ENCODE results near the gene BRD2. TPM values are rescaled to one million over a fixed set of nuclear protein-coding genes. Genes with fewer than 3 reads are reported as not detected.
A peak's percentile ranks its signal among the peaks of the same experiment; 100 is the strongest.

BRD2 gene
- total RNA-seq, 1 donor from 2014 or later: 140 TPM

DNA sequence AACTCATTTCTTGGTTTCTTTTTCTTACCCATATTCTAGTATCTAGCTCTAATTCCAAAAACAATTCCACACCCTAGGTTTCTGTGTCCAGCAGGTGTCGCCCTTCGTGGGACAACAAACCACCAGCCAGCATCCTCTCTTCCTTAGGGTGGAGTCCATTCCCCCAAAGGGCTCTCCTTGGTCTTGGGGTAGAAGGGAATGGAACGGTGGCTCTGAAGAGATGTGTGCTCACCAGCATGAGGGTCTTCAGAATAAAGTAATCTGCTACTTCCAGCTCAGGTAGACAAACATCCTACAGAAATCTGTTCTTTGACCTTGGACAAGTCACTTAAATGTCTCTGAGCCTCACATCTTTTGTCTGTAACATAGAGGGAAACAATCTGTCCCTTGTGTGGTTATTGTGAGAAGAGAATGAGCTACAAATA lies 34.7 kb upstream of the BRD2 start:
- H3K27ac ChIP-seq: no peak overlapping the region
- H3K4me1 ChIP-seq: no peaks in the 10 kb centered on the region
- intact Hi-C loops (cut with DNase I): loop anchor here (1.0 to 5.0 kb wide), 3 partner anchors 34 to 51 kb away; partner anchors contain the start of gene BRD2
- TF ChIP-seq, protein P1, sequence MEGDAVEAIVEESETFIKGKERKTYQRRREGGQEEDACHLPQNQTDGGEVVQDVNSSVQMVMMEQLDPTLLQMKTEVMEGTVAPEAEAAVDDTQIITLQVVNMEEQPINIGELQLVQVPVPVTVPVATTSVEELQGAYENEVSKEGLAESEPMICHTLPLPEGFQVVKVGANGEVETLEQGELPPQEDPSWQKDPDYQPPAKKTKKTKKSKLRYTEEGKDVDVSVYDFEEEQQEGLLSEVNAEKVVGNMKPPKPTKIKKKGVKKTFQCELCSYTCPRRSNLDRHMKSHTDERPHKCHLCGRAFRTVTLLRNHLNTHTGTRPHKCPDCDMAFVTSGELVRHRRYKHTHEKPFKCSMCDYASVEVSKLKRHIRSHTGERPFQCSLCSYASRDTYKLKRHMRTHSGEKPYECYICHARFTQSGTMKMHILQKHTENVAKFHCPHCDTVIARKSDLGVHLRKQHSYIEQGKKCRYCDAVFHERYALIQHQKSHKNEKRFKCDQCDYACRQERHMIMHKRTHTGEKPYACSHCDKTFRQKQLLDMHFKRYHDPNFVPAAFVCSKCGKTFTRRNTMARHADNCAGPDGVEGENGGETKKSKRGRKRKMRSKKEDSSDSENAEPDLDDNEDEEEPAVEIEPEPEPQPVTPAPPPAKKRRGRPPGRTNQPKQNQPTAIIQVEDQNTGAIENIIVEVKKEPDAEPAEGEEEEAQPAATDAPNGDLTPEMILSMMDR (IDR thresholded peaks at IDR 0.05): peak; percentile 67 to 81 (median 68)
- H3K4me3 ChIP-seq: no peak overlapping the region
- peak in 1 of 2 donors; percentile 87 for DNase-seq (ENCODE audit: low spot score in 2 of 2)
- H3K9me3 ChIP-seq: no peaks in the 10 kb centered on the region
- H3K27me3 ChIP-seq: no peaks in the 10 kb centered on the region
- H3K36me3 ChIP-seq: no peaks in the 10 kb centered on the region

GRCh38 chr6:32935551-32936238 lies 32.7 kb upstream of the BRD2 start:
- intact Hi-C loops (cut with DNase I): loop anchor here (2.0 kb wide), 1 partner anchor 17 kb away; the partner anchor contains the start of gene HLA-DMA
- Histone ChIP-seq H3K27me3 (no peaks in the 10 kb centered on the region), H3K9me3 (no peaks in the 10 kb centered on the region), H3K27ac (no peak overlapping the region), H3K4me1 (peaks cover 0 to 2% of the 10 kb centered on the region in 2 donors), H3K4me3 (no peak overlapping the region), H3K36me3 (no peaks in the 10 kb centered on the region)
- TF ChIP-seq, protein P1 (IDR thresholded peaks at IDR 0.05): no peak
- no peak for DNase-seq (ENCODE audit: low spot score in 2 of 2)

DNA sequence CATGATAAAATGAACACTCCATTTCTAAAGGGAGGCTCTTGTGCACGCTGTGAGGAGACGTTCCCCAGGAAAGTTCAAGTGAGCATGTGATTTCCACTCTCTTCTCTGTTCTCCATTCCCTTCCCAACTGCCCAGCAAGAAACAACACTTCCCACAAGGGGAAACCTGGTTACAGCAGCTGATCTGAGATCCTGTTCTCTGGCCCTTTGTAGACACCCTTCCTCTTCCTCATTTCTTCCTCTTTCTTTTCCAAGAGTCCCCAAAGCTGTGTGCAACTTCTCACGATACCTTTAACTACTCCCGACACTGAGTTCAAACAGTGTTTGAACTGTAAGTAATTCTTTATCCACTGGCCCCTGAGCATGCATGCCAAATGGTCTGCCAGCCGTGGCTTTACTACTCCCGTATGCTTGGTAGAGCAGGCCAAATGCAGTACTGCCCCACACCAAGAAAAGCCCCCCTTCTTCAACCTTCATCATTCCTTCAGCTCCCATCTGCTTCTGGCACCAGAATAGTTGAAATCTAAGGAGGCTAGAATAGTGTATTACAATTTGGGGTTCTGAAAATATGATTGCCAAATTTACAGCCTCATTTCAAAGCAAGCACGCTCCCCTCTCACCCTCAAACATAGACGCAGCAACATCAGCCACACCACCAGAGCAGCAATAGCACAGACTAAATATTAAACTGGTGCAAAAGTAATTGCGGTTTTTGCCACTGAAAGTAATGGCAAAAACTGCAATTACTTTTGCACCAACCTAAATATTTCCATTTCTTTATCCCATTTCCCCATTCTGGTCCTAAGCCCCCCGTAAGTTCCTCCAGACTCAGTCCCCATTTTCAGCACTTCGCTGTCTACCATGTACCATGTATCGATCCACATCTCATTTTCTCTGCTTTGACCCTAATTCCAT lies 31.9 kb upstream of the BRD2 start:
- peaks cover 0 to 3% of the 10 kb centered on the region in 2 donors for H3K4me1 ChIP-seq
- intact Hi-C loops (cut with DNase I): loop anchor here (2.0 kb wide), 1 partner anchor 16 kb away; the partner anchor contains the start of gene HLA-DMA

GRCh38 chr6:32937230-32937633 lies 31.2 kb upstream of the BRD2 start:
- no peak overlapping the region for H3K27ac ChIP-seq
- intact Hi-C loops (cut with DNase I): loop anchor here (2.0 kb wide), 1 partner anchor 16 kb away; the partner anchor contains the start of gene HLA-DMA
- no peak overlapping the region for H3K4me3 ChIP-seq

More for the DNA sequence above, 31.9 kb upstream of the BRD2 start:
- H3K27ac ChIP-seq: no peak overlapping the region
- no peaks in the 10 kb centered on the region for H3K36me3 ChIP-seq
- TF ChIP-seq, protein P1 (IDR thresholded peaks at IDR 0.05): no peak
- no peaks in the 10 kb centered on the region for H3K9me3 ChIP-seq
- H3K27me3 ChIP-seq: no peaks in the 10 kb centered on the region
- no peak for DNase-seq (ENCODE audit: low spot score in 2 of 2)
- no peak overlapping the region for H3K4me3 ChIP-seq

GRCh38 chr6:32938494-32938893 lies 29.9 kb upstream of the BRD2 start:
- no peaks in the 10 kb centered on the region for H3K36me3 ChIP-seq
- no peak overlapping the region for H3K4me3 ChIP-seq
- peaks cover 0 to 3% of the 10 kb centered on the region in 2 donors for H3K4me1 ChIP-seq
- no peak for DNase-seq (ENCODE audit: low spot score in 2 of 2)
- H3K9me3 ChIP-seq: no peaks in the 10 kb centered on the region
- TF ChIP-seq, protein P1 (IDR thresholded peaks at IDR 0.05): no peak
- H3K27me3 ChIP-seq: no peaks in the 10 kb centered on the region
- H3K27ac ChIP-seq: no peak overlapping the region
- intact Hi-C loops (cut with DNase I): no loop called here

More at GRCh38 chr6:32937230-32937633, 31.2 kb upstream of the BRD2 start:
- Histone ChIP-seq H3K27me3 (no peaks in the 10 kb centered on the region), H3K9me3 (no peaks in the 10 kb centered on the region), H3K36me3 (no peaks in the 10 kb centered on the region), H3K4me1 (peaks cover 0 to 3% of the 10 kb centered on the region in 2 donors)
- DNase-seq (ENCODE audit: low spot score in 2 of 2): no peak
- TF ChIP-seq, protein P1 (IDR thresholded peaks at IDR 0.05): no peak
